GM18873 (cell line): ENCODE results near the gene TAF11L13.

Experiments
- ATAC-seq: cut with Tn5 transposase; IDR thresholded peaks from one replicate; pipeline ENCODE4 v1.9.1; 2021; ENCODE audit warnings: mild to moderate bottlenecking, moderate library complexity, moderate number of reproducible peaks; ENCODE audit not compliant: unreplicated experiment, low FRiP score

The TAF11L13 gene

DNA sequence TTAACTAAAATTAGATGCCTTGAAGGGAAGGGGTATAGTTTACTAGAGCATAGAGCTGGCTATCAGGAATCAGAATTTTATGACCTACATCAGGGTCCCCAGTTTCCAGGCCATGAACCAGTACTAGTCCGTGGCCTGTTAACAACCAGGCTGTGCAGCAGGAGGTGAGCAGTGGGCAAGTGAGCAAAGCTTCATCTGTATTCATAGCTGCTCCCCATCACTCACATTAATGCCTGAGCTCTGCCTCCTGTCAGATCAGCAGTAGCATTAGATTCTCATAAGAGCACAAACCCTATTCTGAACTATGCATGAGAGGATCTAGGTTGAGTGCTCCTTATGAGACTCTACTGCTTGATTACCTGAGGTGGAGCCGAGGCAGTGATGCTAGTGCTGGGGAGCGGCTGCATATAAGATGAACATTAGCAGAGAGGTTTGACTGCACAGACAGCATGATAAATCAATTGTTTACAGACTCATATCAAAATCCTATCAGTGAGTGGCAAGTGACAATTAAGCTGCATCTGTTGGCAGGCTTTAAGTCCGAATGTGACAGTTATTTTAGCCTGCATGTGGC, 47.0 kb downstream of the TAF11L13 start:
- no peak for ATAC-seq

DNA sequence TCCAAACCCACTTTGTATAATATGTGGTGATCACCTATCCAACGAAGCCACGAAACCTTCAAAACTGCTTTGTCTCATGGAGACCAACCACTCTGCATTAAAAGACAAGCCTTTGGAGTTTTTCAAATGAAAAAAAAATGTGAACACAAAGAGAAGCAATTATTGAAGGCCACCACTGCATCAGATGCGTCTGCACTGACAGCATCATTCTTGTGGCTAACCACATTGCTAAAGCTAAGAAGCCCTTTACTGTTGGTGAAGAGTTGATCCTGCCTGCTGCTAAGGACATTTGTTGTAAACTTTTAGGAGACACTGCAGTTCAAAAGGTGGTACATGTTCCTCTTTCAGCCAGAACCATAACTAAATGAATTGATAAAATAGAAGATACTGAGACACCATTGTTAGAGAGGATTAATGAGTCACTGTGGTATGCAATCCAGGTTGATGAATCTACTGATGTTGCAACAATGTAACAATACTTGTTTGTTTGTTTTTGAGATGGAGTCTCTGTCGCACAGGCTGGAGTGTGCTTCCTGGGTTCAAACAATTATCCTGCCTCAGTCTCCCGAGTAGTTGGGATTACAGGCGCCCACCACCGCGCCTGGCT, 47.8 kb downstream of the TAF11L13 start:
- ATAC-seq, result no peak

DNA sequence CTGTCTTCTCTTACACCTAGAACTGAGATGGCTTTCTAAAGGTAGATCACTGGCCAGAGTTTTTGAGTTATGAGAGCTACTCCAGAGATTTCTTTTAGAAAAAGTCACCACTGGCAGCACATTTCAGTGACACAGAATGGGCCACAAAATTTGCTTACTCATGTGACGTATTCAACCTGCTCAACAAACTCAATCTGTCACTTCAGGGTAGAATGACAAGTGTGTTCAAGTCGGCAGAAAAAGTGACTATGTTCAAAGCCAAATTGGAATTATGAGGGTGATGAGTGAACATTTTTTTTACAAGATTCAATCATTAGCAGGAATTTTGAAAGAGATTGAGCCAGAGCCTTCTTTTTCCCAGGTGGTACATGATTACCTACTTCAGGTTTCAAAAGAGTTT, 48.8 kb downstream of the TAF11L13 start:
- no peak for ATAC-seq
